Stomach (tissue), 9 donors: ENCODE data around the gene ST6GALNAC3. TPM values are rescaled to one million over a fixed set of nuclear protein-coding genes. Genes with fewer than 3 reads are reported as not detected.

Experiments used
- DNase-seq, 2 donors: peaks; one replicate each; pipeline versions ENCODE4 v3.0.0 to v3.0.0-alpha.2; 2013 to 2019
- H3K27ac ChIP-seq, 5 donors: fragments of 200-600 bp in 4 of 5; sonication (generic) in 4 of 5; one replicate each; pipeline ENCODE4 v1.5.1; 2013 to 2019; ENCODE audit warnings: mild to moderate bottlenecking in 1 of 5, moderate library complexity in 1 of 5
- H3K27me3 ChIP-seq, 3 donors: fragments of 200-600 bp; sonication (generic); one replicate each; pipeline ENCODE4 v1.5.1; 2017 to 2019; ENCODE audit warnings: mixed run types in 1 of 3
- H3K36me3 ChIP-seq, 4 donors: fragments of 200-600 bp; sonication (generic); 1 replicate in 3 of 4; 2 replicates in 1 of 4; pipeline ENCODE4 v1.5.1; 2016 to 2019
- H3K4me1 ChIP-seq, 4 donors: fragments of 200-600 bp; sonication (generic); one replicate each; pipeline ENCODE4 v1.5.1; 2016 to 2019
- H3K4me3 ChIP-seq, 4 donors: fragments of 200-600 bp; sonication (generic) in 3 of 4; one replicate each; pipeline ENCODE4 v1.5.1; 2016 to 2019; ENCODE audit warnings: mild to moderate bottlenecking in 1 of 4
- H3K9me3 ChIP-seq, 4 donors: fragments of 200-600 bp; sonication (generic); one replicate each; pipeline ENCODE4 v1.5.1; 2016 to 2019
- EP300 ChIP-seq: sonication (generic); formaldehyde crosslinking; IDR thresholded peaks from one replicate; pipeline ENCODE4 v1.6.1; 2017; ENCODE audit warnings: antibody characterized with exemption
- POLR2A ChIP-seq, 4 donors: fragments of 450-650 bp; IDR thresholded peaks; one replicate each; pipeline ENCODE4 v1.6.1; 2016; ENCODE audit warnings: antibody characterized with exemption in 4 of 4, control low read depth in 2 of 4, mild to moderate bottlenecking in 1 of 4, moderate library complexity in 1 of 4
- POLR2AphosphoS5 ChIP-seq, 3 donors: sonication (generic); formaldehyde crosslinking; IDR thresholded peaks; one replicate each; pipeline ENCODE4 v1.6.1; 2016; ENCODE audit warnings: antibody characterized with exemption in 3 of 3
- WGBS, 5 donors: extraction: QIAGEN DNeasy Blood & Tissue Kit in 3 of 5; methylation state at CpG; one replicate each; pipeline versions ENCODE4 v1.1.5 to v1.1.7; 2013 to 2018; 5-methylcytosine and 5-hydroxymethylcytosine counted together
- intact Hi-C: fragments of 100-400 bp; cut with DNase I; formaldehyde crosslinking; loops from one replicate; pipeline ENCODE4 v1.15.1; 2023; ENCODE audit warnings: low total_unique reads
- polyA plus RNA-seq, 3 donors: library from polyadenylated mRNA; stranded (reverse); fragments of 200-250 nt; gene quantifications; one replicate each; pipeline ENCODE4 v1.2.3, GENCODE V29; 2013
- total RNA-seq, 5 donors: library from RNA; depleted of rRNA; stranded (reverse); fragments of >200 nt; gene quantifications; one replicate each; pipeline versions ENCODE4 v1.1.0 to v1.2.3, GENCODE V29; 2014 to 2016
- TF ChIP-seq, protein P1 (sequence below), 7 experiments: fragments of 450-650 bp in 4 of 7; fragments of 200-600 bp in 3 of 7; sonication (generic) in 3 of 7; IDR thresholded peaks; one replicate each; pipeline ENCODE4 v1.5.1; 2016 to 2019; ENCODE audit warnings: antibody characterized with exemption in 7 of 7, control low read depth in 2 of 7, mild to moderate bottlenecking in 1 of 7
- donor health status: healthy with polysubstance abuse.
- donor health status: Bipolar disorder and iron deficiency.
- donor health status: healthy.

Gene ST6GALNAC3
- total and polyA plus RNA-seq, 8 donors: under 0.01 to 21.7 (median 1.2) TPM; not detected in 1

DNA sequence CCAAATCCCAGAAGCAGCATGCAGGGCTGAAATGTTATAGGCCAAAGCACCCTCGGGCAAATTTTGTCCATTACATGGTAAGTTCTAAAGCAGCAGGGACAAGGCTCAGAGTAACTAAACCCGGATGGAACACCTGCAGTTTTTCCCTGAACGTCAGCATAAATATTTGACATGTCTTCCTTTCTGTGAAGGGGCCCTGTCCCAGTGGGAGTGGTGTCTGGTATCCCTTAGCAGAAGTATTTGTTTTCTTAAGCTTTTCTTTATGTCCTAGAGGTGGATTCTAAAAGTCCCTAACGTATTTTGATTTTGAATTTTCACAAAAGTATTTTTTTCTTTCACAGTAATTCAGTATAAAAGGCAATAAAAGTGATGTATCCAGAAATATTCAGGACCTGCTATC, 223.9 kb downstream of the ST6GALNAC3 start:
- DNase-seq: no peak
- H3K4me3 ChIP-seq: no peak overlapping the region
- H3K27ac ChIP-seq: no peak overlapping the region
- WGBS, 5 donors: 59 to 77% (median 69%) methylated on average over 4 of the region's 4 CpGs
- H3K4me1 ChIP-seq: no peaks in the 10 kb centered on the region
- no peaks in the 10 kb centered on the region for H3K36me3 ChIP-seq
- H3K27me3 ChIP-seq: no peaks in the 10 kb centered on the region
- TF ChIP-seq POLR2AphosphoS5 (IDR thresholded peaks at IDR 0.05): no peak
- TF ChIP-seq EP300: no peak
- no peak for TF ChIP-seq POLR2A (IDR thresholded peaks at IDR 0.05)
- TF ChIP-seq, protein P1, sequence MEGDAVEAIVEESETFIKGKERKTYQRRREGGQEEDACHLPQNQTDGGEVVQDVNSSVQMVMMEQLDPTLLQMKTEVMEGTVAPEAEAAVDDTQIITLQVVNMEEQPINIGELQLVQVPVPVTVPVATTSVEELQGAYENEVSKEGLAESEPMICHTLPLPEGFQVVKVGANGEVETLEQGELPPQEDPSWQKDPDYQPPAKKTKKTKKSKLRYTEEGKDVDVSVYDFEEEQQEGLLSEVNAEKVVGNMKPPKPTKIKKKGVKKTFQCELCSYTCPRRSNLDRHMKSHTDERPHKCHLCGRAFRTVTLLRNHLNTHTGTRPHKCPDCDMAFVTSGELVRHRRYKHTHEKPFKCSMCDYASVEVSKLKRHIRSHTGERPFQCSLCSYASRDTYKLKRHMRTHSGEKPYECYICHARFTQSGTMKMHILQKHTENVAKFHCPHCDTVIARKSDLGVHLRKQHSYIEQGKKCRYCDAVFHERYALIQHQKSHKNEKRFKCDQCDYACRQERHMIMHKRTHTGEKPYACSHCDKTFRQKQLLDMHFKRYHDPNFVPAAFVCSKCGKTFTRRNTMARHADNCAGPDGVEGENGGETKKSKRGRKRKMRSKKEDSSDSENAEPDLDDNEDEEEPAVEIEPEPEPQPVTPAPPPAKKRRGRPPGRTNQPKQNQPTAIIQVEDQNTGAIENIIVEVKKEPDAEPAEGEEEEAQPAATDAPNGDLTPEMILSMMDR (IDR thresholded peaks at IDR 0.05): no peak
- intact Hi-C loops: no loop called here
- no peaks in the 10 kb centered on the region for H3K9me3 ChIP-seq

DNA sequence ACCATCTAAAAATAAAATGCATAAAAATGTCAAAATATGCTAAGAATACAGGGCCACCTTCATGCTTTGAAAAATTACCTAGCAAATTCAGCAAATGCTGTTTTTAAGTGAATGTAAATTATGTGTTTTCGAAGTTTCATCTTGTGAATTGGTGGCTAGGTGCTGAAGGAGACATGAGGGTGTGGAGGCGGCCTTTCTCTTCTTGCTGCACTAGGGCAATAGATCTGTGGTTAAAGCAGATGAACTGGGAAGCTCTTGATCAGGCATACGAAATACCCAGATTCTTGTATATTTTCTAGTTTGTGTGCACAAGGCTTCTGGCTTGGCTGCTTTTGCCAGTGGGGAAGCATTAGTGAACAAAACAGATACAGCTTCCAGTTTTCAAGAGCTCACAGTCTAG, 224.5 kb downstream of the ST6GALNAC3 start:
- H3K4me1 ChIP-seq: no peaks in the 10 kb centered on the region

DNA sequence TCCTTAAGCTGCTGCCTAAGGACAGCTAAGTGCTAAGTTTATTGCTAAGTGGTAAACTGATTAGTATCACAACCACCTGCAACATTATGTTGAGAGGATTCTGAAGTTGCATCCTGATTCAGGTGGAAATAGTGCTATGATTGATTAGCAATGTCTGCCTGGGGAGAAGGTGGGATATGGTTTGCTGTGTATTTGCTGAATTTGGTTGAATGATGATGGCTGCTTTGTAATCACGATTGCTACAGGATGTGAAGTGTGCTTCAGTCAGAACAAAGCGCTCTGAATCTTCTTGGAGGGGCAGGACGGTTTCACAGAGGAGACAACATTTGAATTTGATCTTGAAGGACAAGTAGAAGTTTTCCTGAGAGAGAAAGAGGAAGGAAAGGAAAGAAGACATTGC, 226.0 kb downstream of the ST6GALNAC3 start:
- intact Hi-C loops: no loop called here
- no peak overlapping the region for H3K4me3 ChIP-seq
- no peak for DNase-seq
- 83 to 94% (median 87%) methylated on average over 3 of the region's 3 CpGs for WGBS, 5 donors
- no peaks in the 10 kb centered on the region for H3K36me3 ChIP-seq
- no peak overlapping the region for H3K27ac ChIP-seq
- no peaks in the 10 kb centered on the region for H3K27me3 ChIP-seq
- TF ChIP-seq EP300 (no peak), POLR2AphosphoS5 (IDR thresholded peaks at IDR 0.05) (no peak), POLR2A (IDR thresholded peaks at IDR 0.05) (no peak)
- TF ChIP-seq, protein P1 (IDR thresholded peaks at IDR 0.05): no peak
- no peaks in the 10 kb centered on the region for H3K4me1 ChIP-seq
- no peaks in the 10 kb centered on the region for H3K9me3 ChIP-seq

More for the DNA sequence above, 224.5 kb downstream of the ST6GALNAC3 start:
- H3K36me3 ChIP-seq: no peaks in the 10 kb centered on the region
- 87 to 93% (median 91%) methylated on average over 3 of the region's 3 CpGs for WGBS, 5 donors
- no peak for TF ChIP-seq POLR2AphosphoS5 (IDR thresholded peaks at IDR 0.05)
- TF ChIP-seq EP300: no peak
- TF ChIP-seq, protein P1 (IDR thresholded peaks at IDR 0.05): no peak
- no peak for TF ChIP-seq POLR2A (IDR thresholded peaks at IDR 0.05)
- H3K27me3 ChIP-seq: no peaks in the 10 kb centered on the region
- H3K9me3 ChIP-seq: no peaks in the 10 kb centered on the region
- no peak overlapping the region for H3K27ac ChIP-seq
- no peak overlapping the region for H3K4me3 ChIP-seq
- DNase-seq: no peak
- intact Hi-C loops: no loop called here

DNA sequence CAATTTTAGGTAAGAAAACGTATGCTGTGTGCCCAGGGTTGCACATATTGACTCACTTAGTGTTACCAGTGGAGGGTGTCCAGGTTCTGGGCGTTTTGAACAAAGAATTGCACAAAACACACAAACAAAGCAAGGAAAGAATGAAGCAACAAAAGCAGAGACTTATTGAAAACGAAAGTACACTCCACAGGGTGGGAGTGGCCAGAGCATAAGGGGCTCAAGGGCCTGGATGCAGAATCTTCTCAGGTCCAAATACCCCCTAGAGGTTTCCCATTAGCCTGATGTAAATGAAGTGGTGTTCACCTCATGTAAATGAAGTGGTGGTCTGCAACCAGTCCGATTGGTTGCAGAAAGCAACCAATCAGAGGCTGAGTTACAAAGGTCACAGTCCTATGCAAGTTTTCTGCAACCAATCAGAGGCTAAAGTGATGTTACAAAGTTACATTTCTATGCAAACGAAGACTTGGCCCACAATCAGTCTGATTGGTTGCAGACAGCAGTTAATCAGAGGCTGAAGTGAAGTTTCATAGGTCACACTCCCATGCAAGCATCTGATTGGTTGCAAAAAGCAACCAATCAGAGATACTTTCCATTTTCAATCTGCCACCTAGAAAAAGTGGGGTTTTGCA, 228.3 kb downstream of the ST6GALNAC3 start:
- no peaks in the 10 kb centered on the region for H3K27me3 ChIP-seq
- no peak overlapping the region for H3K4me3 ChIP-seq
- WGBS, 5 donors: 58 to 82% (median 73%) methylated on average over 4 to 5 of the region's 5 CpGs
- H3K9me3 ChIP-seq: no peaks in the 10 kb centered on the region
- no peak for DNase-seq
- intact Hi-C loops: no loop called here
- H3K36me3 ChIP-seq: no peaks in the 10 kb centered on the region
- TF ChIP-seq, protein P1 (IDR thresholded peaks at IDR 0.05): no peak
- TF ChIP-seq EP300 (no peak), POLR2AphosphoS5 (IDR thresholded peaks at IDR 0.05) (no peak), POLR2A (IDR thresholded peaks at IDR 0.05) (no peak)
- no peaks in the 10 kb centered on the region for H3K4me1 ChIP-seq
- no peak overlapping the region for H3K27ac ChIP-seq
